Measurements from ENCODE around the gene ZNF470. TPM values are rescaled to one million over a fixed set of nuclear protein-coding genes. Genes with fewer than 3 reads are reported as not detected.

Gene ZNF470
- total RNA-seq, 1 experiment from 2014 or later: 7.1 TPM

- H3K4me1 Mint-ChIP-seq: no peaks in the 10 kb centered on the region
- no peak overlapping the region for H2BK20ac ChIP-seq (ENCODE audit: low read depth, low read length, poor library complexity, severe bottlenecking)
- no peak overlapping the region for H4K91ac ChIP-seq (ENCODE audit: insufficient read length, low read depth, low read length)
- DNase-seq: no peak
- peaks cover 20% of the 10 kb centered on the region for H3K9me3 ChIP-seq (ENCODE audit: control insufficient read depth, low read depth, low read length)
- H3K4me3 Mint-ChIP-seq: no peak overlapping the region
- H4K8ac ChIP-seq (replicated peaks; ENCODE audit: insufficient read length, low read depth, low read length): no peak overlapping the region
- H3K27me3 Mint-ChIP-seq (ENCODE audit: low read depth): peaks cover 1% of the 10 kb centered on the region
- H3K36me3 Mint-ChIP-seq (ENCODE audit: insufficient read depth in 1 of 3, low read depth in 3 of 3): peaks cover 77 to 91% (median 85%) of the 10 kb centered on the region in 3 experiments
- no peak overlapping the region for H4K5ac ChIP-seq (ENCODE audit: insufficient read length, low read depth, low read length)
- no peak overlapping the region for H3K4ac ChIP-seq (ENCODE audit: low read depth, low read length)
- H3K27ac Mint-ChIP-seq: no peak overlapping the region
- H2BK5ac ChIP-seq (ENCODE audit: insufficient read length, low read length): no peak overlapping the region
- no peak overlapping the region for H3K14ac ChIP-seq (ENCODE audit: insufficient read depth, low read length)
- H3K27me3 ChIP-seq (ENCODE audit: insufficient read depth, low read length): no peaks in the 10 kb centered on the region
- H2BK15ac ChIP-seq (ENCODE audit: low read depth, low read length): no peak overlapping the region
- H3K9me3 Mint-ChIP-seq: peaks cover 97 to 99% of the 10 kb centered on the region in 2 experiments
- no CpG with 5 or more reads among the region's 5 CpGs for WGBS (ENCODE audit: extremely low coverage, insufficient read length, low lambda C conversion rate)
- H4K20me1 ChIP-seq (ENCODE audit: control insufficient read depth, insufficient read depth, insufficient read length): no peaks in the 10 kb centered on the region
- H3T11ph ChIP-seq (ENCODE audit: low read length): no peak overlapping the region
- no peak overlapping the region for H3K4me2 ChIP-seq (ENCODE audit: insufficient read depth, insufficient read length, low read length)
- no peak overlapping the region for H3K27ac ChIP-seq (ENCODE audit: insufficient read length, low read depth, low read length)
- no peaks in the 10 kb centered on the region for H3K79me1 ChIP-seq (ENCODE audit: insufficient read depth, low read depth, low read length, poor library complexity, severe bottlenecking)
- H2AFZ ChIP-seq (ENCODE audit: low read length): no peak overlapping the region
- no peak overlapping the region for H3K23ac ChIP-seq (ENCODE audit: insufficient read length, low read depth, low read length)
- no peak overlapping the region for H2BK12ac ChIP-seq (ENCODE audit: insufficient read length, low read depth, low read length)
- no peaks in the 10 kb centered on the region for H3K4me1 ChIP-seq (ENCODE audit: insufficient read depth, low read length)
- no peak for TF ChIP-seq CTCF (conservative IDR thresholded peaks at IDR 0.05)
- H3K18ac ChIP-seq (ENCODE audit: insufficient read length, low read depth, low read length): no peak overlapping the region
- no peak overlapping the region for H2BK120ac ChIP-seq (ENCODE audit: low read depth, low read length, poor library complexity, severe bottlenecking)
- H3K23me2 ChIP-seq (ENCODE audit: insufficient read length, low read depth, low read length, poor library complexity, severe bottlenecking): no peaks in the 10 kb centered on the region
- no peaks in the 10 kb centered on the region; the same call in 1 of the 2 replicates for H3K79me2 ChIP-seq (ENCODE audit: insufficient read depth, low read length)
- H3K56ac ChIP-seq (ENCODE audit: insufficient read length, low read depth, low read length): no peak overlapping the region
- H2AK5ac ChIP-seq (ENCODE audit: insufficient read length, low read length): no peak overlapping the region
- H3K9ac ChIP-seq (ENCODE audit: extremely low read depth, insufficient read length, low read length): no peak overlapping the region
These were observed 46.4 kb downstream of the ZNF470 start for GRCh38 chr19:56613639-56614038.

All from H9 (cell line).